ENCODE data around the gene TTC38.

- TF ChIP-seq CTCF (IDR thresholded peaks at IDR 0.05; ENCODE audit: insufficient read depth, low read length) = no peak
- TF ChIP-seq POLR2AphosphoS5 (IDR thresholded peaks at IDR 0.05; ENCODE audit: low read depth) = no peak
- TF ChIP-seq GABPA (IDR thresholded peaks at IDR 0.05; ENCODE audit: low read depth) = no peak
- TF ChIP-seq REST (IDR thresholded peaks at IDR 0.05; ENCODE audit: insufficient replicate concordance, low read depth) = no peak
- TF ChIP-seq SPI1 (IDR thresholded peaks at IDR 0.05; ENCODE audit: borderline replicate concordance, low read depth) = no peak
Observed at GRCh38 chr22:46318576-46318975, 50.8 kb downstream of the TTC38 start.

Data from HL-60 (cell line).